Stimulated activated CD8-positive, alpha-beta memory T cell treated with anti-CD3 and anti-CD28 coated beads, Interleukin-12 subunit alpha, Interleukin-12 subunit beta, amount 100 ng/mL, for 24 hours (primary cell): Measurements from ENCODE around the gene JOSD2.

ENCODE experiments used
- DNase-seq: peaks from one replicate; pipeline ENCODE4 v3.0.0-alpha.2; 2020; ENCODE audit errors: extremely low read depth

Gene JOSD2

GRCh38 chr19:50496189-50497021 is 14.6 kb downstream of the JOSD2 start:
- DNase-seq = no peak

GRCh38 chr19:50495020-50495531 is 15.9 kb downstream of the JOSD2 start:
- no peak for DNase-seq

DNA sequence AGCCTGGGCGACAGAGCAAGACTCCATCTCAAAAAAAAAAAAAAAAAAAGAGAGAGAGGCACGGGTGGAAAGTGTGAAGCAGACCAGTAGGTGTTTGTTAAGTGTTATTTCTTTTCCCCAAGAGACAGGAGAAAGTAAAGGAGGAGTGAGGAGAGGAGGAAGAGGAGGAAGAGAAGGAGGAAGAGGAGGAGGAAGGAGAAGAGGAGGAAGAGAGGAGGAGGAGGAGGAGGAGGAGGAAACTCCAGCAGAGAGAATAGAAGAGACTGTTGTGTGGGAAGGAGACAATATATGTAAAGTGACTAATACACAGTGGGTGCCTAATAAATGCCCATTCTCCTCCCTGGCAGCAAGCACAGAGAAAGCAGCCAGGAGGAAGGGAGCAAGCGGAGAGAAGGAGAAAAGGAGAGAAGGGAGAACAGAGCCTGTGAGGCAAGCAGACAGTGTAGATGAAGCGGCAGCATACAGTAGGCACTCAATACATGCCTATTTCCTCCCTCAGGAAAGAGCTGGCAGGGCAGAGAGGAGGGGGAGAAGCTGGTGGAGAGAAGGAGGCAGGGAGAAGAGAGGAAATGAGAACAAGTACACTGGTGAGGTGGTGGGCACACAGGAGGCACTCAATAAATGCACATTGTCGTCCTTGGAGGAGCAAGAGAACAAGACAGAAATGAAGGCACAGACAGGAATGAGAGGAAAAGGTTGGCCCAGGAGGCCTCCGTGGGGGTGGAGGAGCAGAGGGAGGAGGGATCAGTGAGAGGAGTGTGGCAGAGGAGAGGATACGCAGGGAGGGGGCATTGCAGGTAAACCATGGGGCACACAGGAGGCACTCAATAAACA is 16.6 kb downstream of the JOSD2 start:
- no peak for DNase-seq

- no peak for DNase-seq
Observed at GRCh38 chr19:50493171-50493570, 17.8 kb downstream of the JOSD2 start.

DNA sequence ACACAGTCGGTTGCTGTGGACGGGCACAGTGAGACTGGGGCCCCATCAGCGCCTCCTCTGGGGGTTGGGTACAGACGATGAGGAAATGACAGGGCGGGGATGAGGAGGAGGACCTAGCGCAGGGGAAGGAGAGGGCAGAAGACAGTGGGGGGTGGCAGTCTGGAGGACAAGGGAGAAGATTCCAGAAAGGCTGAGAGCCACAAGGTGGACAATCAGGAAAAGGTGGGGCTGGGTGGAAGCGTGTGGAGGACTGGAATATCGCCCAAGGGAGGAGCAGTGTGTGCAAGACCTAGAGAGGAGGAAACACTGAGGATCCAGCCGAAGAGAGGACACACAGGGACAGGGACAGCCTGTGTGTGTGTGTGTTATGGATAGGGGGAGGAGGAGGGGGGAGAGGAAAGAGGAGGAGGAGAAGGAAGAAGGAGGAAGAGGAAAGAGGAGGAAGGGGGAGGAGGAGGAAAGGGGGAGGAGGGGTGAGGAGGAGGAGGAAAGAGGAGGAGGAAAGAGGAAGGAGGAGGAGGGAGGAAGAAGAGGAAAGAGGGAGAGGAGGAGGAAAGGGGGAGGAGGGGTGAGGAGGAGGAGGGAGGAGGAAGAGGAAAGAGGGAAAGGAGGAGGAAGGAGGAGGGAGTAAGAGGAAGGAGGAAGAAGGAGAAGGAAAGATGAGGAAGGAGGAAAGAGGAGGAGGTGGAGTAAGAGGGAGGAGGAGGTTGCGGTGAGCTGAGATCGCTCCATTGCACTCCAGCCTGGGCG is 18.5 kb downstream of the JOSD2 start:
- DNase-seq = no peak

DNA sequence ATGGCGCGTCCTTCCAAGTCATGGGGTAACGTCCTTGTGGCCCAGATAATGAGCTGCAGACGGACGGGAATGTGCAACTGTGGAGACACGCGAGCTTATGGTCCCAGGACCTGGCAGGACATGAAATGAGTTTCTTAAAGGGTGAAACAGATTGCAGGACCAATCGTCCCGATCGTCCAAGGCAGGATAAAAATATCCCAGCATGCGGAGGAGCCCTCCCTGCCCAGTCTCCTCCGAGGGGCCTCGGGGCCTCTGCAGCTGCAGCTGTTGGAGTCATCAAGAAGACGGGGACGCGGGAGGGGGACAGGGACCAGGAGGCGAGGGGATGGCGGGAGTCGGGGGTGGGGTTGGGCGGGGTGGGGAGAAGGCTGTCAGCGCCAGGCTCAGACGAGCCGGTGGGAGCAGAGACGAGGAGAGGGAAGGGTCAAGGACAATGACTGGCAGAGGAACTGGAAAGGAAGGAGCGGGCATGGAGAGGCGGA is 20.0 kb downstream of the JOSD2 start:
- DNase-seq = no peak

- no peak for DNase-seq
Observed at GRCh38 chr19:50490411-50490811, 20.6 kb downstream of the JOSD2 start.

DNA sequence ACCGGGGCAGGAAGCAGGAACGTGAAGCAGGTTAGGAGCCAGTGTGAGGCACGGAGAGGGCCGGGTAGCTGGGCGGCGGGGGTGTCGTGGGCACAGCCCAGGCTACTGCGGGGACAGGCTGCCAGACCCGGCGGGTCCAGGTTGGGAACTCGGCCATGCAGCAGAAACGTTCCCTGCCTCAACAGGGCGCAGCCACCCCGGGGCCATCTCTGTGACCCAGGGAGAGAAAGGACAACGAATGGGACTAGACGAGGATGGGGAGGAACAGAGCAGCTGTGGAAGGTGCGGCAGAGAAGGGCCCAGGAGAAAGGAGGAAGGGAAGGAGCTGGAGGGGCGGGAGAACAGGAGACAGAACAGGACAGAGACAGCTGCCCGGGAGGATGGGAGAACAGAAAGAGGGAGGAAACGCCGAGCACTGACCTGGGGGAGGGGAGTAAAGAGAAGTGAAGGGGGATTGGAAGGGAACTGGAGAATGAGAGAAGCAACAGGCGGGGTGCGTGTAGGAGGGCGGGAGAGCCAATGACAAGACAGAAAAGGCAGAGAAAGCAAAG is 21.5 kb downstream of the JOSD2 start:
- DNase-seq = no peak

DNA sequence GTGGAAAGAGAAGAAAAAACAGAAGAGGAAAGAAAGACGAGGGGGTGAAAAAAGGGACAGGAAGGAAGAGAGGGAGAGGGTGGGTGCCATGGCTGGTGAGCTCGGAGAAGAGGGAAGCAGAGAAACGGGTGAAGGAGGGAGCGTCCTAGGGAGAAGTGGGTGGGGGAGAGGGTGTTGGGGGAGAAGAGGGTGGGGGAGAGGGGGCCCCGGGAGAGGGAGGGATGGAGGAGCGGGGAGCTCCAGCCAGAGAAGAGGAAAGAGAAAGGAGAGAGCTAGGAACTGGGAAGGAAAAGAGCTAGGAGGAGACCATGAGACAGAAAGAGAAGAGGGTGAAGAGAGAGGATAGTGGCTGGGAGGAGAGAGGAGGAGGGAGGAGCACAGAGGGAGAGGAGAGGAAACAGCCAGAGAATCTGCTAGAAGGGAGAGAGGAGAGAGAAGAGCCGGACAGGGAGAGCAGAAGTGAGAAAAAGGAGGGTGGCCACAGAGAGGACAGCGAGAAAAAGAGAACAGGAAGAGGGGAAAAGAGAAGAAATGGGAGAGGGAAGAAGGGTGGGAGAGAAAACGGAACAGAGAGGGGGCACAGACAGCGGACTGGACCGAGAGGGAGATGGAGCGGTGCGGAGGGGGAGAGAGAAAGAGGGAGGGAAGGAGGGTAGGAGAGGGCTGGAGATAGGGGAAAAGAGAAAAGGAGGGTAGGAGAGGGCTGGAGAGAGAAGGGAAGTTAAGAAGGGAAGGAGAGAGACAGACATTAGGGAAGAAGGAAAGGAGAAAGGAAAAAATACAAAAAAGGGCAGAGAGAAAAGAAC is 22.4 kb downstream of the JOSD2 start:
- no peak for DNase-seq

- DNase-seq = peak; percentile 47
Observed at GRCh38 chr19:50486823-50487515, 24.0 kb downstream of the JOSD2 start.

DNA sequence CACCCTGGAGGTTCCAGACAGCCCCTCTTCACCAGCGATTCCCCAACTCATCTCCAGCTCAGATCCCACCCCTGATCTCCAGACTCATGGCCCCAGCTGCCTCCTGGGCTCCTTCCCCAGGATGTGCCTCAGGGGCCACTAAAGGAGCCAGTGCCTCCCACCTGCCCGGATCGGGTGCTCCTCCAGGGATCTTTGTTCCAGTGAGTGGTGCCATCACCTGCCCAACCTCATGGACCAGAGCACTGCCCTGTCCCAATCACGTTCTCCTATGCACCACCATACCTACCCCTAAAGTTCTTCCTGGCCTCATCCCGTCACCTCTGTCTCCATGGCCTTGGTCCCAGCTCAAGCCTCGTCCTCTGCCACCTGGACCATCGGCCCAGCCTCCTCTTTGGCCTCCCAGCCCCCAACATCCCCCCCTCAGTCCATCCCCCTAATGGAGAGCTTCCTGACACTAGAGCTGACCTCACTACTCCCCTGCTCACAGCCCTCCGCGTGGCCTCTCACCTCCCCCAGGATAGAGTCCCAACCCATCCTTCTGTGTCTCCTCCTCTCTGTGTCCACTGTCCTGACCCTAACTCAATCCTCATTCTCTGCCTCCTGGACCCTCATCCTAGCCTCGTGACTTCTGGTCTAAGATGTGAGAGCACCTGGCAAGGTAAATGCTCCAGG is 25.6 kb downstream of the JOSD2 start:
- no peak for DNase-seq

GRCh38 chr19:50482916-50483315 is 28.1 kb downstream of the JOSD2 start:
- DNase-seq = no peak

DNA sequence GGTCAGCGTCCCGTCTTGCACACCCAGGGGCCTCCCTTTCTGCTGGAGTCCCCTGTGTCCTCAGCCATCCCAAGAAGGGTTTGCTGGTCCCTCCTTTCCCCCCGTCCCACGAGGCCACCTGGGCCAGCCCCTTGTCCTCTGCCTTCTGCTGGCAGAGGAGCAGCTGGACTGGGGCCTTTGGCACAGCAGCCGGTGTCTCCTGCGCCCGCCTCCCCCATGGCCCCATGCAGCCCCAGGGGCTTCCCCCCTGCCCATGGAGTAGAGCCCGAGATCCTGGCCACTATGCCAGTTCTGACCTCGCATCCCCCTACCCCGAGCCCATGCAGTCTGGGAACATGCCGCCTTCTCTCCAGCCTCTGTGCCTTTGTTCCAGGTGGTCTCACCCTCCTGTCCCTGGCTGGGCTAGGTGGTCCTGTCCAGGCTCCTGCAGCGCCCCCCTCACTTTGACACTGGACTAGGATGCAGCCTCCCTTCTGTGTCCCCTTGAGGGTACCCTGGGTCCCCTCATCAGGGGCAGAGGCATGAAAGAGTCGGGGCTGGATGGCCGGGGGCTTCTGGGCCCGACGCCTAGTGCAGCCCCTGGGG is 28.6 kb downstream of the JOSD2 start:
- DNase-seq = no peak

DNA sequence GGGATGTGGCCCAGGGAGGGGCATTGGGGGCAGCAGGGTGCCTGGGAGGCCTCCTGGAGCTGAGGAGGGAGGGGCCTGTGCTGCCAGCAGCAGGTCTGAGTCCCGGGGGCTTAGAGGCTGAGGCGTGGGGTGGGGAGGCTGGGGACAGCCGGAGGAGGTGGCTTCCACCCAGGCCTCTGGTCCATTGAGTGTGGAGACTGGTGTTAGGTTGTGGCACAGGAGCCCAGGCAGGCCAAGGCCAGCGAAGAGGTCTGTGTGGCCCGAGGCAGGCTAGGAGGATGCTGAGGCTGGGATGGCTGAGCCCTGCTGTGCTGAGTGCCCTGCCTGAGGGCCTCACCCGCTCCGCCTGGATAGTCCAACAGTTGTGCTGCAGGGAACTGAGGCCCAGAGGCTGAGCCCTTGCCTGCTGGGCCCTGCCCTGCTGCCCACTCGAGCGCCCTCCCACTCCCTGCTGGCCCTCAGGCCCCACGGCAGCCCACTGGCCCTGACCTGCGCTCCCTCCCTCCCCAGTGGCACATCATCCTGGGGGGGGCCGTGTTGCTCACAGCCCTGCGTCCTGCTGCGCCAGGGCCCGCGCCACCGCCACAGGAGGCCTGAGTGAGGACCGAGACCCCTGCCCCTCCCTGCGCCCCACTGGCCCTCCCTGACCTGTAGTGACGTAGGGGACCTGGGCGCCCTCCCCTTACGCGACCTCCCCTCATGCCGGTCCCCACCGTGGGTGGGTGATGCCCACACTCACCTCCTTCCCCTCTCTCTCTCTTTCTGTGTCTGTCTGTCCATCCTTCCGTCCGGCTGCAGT is 29.4 kb downstream of the JOSD2 start:
- no peak for DNase-seq

DNA sequence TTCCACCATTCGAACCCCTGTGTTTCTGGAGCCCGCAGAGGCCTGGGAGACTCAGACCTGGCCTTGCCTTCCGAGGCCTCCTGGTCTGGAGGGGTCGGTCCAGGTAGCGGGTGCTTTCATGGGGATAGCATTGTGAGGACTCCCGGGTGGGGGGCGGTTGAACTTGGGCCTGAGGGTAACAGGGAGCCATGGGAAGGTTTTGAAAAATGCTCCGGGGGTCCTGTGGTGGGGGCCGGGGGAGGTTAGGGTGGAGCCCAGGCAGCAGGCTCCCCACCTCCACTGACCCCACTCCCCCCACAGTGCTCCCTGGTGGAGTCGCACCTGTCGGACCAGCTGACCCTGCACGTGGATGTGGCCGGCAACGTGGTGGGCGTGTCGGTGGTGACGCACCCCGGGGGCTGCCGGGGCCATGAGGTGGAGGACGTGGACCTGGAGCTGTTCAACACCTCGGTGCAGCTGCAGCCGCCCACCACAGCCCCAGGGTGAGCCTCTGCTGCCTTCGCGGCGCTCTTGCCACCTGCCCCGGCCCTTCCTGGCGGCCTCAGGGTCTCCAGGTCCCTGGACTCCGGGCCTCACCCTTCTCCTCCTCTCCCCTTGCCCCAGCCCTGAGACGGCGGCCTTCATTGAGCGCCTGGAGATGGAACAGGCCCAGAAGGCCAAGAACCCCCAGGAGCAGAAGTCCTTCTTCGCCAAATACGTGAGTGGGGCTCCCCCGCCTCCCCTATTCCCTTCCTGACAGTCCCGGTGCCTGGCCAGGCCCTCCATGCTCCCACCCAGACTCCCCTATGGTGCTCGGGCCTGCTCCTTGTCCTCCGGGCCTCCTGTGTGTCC is 30.5 kb downstream of the JOSD2 start:
- no peak for DNase-seq

- no peak for DNase-seq
Observed at GRCh38 chr19:50479761-50480251, 31.2 kb downstream of the JOSD2 start.
